HG03342 (cell line): ENCODE measurements around the gene DCST1.

ENCODE experiments used
- ATAC-seq: cut with Tn5 transposase; IDR thresholded peaks from one replicate; pipeline ENCODE4 v1.9.1; 2021; ENCODE audit warnings: mild to moderate bottlenecking, moderate library complexity; ENCODE audit not compliant: unreplicated experiment

DCST1 gene

DNA sequence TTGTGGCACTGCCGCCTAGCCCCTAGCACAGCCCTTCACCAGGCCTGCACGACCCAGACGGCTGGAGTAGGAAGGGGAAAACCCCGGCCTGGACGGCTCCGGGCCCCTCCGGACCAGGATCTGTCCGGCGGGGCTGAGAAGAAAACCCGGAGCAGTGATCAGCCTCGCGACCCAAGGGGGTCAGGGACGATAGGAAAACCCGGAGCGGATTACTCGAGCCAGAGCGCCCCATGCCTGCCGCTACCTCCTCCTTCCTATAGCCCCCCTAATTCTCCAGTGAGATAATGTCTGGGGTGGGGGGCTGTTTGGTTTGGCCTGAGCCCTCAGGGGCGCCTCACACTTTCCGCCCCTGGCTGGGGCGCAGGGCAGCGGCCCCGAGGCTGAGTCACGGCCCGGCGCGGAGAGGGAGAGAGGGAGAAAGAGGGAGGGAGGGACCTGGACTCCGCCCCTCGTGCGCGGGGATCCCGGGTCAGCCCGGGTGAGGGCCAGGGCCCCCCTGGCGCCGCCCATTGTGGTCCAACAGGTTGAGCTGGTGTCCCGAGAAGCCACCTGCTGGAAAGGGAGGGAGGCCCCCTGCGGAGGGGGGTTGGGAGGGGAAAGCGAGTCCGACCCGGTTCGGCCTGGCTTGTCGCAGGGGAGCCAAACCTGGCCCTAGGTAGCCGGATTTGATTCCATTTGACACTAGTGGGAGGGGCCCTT is 32.7 kb upstream of the DCST1 start:
- peak; percentile 37 for ATAC-seq

DNA sequence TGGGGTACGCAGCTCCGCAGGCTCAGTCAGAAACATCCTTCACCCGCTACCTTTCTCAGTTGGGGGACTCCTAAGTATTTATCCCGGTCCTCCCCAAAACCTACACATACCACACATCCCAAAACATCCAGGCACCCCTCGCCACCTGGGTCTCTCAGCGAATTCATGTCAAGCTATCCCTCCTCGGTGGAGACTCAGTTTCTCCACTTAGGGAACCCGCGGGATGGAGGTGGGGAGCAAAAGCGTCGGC is 32.3 kb upstream of the DCST1 start:
- peak; percentile 19 for ATAC-seq

DNA sequence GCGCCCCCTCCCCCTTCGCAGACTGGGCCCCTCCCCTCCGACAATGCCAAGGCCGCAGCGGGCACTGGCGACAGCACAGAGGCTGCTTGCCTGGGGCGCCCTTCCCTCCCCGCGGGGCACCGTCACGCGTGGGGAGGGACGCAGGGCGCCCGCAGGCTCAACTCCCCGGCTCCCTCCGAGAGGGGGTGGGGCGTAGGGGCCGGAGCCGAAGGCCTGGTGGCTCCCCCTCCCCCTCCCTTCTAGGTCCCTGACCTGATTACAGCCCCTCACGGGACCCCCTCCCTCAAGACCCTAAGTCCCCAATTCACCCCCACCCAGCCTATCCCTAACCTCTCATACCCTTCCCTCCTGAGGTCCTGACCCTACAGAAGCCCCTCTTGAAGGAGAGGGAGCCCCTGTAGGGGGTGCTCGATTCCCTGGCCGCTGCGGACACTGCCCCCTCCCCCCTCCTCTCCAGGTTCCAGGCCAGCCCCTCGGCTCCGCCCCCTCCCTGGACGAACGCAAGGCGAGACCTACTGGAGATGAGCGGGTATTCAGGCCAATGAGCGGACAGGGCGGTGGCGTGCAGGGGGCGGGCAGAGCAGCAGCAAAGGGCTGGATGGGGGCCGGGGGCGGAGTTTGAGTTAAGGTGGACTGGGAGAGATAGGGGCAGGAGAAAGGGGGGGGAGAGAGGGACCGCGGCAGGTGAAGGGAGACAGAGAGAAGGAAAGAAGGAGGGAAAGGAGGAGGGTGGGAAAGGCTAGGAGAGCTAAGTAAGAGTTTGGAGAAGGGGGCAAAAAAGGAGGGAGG is 31.8 kb upstream of the DCST1 start:
- peak; percentile 52 for ATAC-seq

DNA sequence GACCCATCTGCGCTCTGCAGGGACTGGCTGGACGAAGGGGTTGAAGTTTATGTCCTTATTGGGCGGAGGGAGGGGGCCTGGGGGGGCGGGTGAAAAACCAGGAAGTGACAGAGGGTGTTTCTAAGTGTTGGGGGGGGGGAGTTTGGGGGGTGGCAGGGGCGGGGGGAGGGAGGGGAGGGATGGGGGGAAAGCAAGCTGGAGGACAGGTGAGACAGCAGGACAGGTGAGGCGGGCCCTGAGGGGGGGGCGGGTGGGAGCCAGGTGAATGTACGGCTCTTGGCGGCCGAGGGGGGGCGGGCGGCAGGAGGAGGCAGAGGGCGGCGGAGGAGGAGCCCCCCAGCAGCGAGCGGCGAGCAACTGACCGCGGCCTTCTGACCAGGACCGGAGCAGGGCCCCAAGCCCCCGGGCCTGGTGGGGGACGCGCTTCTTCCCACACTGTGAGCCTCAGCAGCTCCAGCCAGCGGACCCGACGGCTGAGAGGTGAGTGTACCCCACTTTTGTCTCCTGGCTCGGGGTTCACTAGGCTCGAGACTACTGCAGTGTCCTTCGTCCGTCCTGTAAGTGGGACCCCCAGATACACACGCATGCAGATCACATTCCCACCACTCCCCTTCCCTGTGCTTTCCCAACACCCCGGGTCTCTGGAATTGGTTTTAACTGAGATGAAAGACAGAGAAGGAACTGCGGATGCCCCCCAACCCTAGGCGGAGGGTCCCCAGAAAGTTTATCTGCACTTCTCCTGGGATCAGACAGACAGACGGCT is 31.0 kb upstream of the DCST1 start, which contains the start of gene ZBTB7B:
TSS of gene ZBTB7B (plus strand) at position 339 of the 763 bp plus-strand sequence. CDS start 11,859 bp downstream, outside the sequence.
- ATAC-seq = no peak

DNA sequence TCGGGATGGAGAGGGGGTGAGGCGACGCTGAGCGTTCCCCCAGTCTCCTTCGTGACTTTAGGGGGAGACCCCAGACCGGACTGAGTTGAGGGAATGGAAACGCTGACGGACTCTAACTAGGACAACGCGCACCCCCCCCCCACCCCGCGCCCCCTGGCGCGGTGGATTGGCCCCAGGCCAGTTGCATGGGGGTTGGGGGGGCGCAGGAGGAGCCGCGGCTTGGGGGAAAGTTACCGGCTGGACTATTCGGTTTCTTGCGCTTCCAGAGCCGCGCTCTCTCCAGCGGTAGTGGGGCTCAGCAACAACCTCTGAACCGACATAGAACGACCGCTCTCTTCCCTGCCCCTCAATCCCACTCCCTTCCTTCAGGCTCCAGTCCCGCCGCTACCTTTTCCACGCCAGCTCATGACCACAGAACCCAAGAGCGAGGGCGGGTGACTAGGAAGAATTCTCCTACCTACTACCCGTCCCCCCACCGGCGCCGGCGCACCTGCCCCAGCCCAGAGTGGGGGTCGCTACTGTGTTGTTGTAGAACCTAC is 30.3 kb upstream of the DCST1 start:
- no peak for ATAC-seq

DNA sequence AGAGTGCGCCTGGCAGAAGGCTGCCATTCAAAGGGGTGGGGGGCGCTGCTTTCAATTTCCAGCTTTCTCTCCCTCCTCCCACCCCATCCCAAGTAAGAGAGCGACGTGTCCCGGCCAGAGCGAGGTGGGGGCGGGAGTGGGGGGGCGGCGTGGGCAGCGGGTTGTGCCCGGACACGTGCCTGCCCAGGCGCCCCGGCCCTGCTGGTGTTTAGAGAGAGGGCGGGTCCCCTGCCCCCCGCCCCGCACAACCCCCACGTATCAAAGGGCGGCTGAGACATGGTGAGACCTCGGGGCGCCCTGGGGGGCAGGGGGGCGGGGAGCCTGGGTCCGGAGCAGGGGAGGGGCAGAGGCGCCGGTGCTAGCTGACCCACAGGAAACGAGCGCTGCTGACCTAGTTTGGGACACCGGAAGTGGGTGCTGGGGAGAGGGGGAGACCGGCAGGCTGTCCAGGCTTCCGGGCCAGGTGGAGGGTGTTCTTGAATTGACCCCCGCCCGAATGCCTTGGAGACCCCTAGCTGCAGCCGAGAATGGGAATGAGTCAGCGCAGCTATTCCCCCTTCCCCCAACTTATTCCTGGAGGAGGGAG is 29.8 kb upstream of the DCST1 start:
- ATAC-seq = no peak

DNA sequence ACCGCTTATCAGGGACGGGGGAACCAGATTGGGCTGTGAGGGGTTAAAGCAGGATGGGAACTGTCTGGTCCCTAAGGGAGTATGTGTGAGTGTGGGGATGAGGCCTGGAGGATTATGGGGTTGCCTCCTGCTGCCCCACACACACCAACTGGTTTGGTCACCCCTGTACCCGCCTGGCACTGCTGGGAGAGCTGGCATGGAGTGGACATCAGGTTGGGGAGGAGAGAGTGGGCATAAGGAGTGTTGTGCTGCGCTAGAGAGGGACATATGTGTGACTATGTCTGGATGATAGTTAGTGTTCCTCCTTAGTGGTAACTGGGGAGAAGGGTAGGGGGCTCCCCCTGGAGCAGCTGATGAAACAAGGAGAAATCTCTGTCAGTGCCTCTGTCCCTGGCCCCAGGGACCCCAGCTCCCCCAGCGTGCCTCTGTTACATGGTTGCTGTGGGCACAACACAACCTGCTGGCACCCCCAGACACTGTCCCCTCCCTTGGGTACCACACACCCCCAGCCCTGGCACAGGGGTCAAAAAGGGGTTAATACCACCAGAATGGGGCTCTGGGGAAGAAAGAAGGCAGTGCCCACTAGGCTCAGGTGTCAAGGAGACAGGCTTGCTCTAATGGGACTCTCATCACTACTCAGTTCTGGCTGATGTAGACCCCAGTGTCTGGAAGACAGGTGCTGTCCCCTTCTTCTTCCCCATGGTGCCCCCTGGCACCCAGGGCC is 29.1 kb upstream of the DCST1 start:
- no peak for ATAC-seq

DNA sequence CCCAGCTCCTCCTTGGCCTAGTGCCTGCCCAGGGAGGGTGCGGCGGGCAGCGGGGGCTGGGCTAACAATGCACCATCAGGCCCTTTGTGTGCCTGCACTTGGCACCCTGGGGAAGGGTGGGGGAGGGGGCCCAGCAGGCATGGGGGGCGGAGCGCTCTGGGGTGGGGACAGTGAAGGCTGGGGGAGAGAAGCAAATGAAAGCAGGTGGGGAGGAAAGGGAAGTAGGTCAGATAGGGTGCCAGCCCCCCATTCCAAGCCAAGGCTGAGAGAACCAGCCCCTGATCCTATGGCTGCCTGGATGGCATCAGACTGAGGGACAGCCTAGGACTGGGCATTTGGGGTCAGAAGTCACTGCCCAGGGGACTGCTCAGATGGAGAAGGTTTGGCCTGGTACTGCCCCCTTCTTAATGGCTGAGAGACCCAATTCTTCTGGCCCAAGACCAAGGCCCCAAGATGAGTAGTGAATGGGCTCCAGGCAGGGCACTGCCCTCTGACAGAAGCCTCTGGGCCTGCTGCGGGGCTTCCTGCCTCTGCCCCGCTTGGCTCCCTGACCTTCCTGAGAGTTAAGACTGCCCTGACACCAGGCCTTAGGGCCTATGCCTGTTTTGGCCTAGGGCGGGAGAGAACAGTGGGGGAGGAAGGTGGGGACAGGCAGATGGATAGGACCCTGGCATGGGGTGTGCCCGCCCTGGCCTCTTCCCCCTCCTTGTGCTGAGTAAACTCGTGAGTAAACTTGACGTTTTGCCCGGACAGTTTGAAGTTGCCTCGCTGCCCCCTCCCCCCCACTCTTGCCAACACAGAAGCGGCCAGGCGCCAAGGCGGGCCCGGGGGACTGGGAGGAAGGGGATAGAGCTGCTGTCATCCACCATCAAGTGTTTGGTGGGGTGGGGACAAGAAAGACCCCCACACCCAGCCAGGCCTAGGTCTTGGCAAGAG is 28.3 kb upstream of the DCST1 start:
- no peak for ATAC-seq

DNA sequence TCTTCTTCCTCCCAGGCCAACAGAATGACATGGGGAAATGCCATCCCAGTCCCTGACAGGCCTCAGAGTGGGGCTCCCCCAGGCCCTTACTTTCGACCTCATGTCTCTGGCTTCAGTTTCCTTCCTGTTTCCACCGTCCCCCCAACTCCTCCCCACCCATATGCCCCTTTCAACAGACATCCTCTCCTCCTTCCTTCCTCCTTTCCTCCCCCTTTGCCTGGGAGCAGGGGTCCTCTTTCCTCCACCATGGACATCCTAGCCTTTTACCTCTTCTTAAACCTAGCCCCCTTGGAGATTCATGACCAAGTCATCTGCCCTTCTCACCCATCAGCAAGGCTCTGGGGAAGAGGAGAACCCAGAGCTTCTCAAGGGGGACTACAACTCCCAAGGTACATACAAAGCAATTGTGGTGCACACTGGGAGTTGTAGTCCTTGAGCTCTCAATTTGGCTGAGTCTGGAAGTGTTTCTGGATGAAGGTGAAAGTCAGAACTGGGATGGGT is 27.0 kb upstream of the DCST1 start:
- ATAC-seq = no peak

DNA sequence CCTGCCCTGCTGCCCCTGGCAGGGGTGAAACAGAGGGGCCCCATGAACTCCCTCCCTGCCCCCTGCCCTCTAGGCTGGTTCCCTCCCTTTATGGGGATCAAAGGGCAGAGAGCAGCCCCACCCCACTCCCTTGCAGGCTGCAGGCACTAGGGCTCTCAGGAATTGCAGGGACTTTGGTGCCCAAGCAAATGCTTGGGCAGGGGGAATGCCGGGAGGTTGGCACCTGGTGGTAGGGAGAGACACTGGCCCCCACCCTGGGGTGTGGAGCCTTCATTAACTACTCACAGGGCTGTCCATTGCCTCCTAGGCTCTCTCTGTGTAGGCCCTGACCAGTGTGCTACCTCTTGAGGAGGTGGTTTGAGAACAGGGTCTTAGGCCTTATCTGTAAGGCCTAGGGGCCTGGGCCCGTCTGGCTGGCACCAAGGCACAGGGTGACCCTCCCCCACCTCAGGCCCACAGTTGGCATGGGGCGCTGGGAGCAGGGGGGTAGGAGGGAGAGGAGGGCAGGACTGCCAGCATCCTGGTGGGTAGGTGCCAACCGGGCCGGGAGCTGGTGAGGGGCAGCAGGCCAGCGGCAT is 26.3 kb upstream of the DCST1 start:
- ATAC-seq = no peak

DNA sequence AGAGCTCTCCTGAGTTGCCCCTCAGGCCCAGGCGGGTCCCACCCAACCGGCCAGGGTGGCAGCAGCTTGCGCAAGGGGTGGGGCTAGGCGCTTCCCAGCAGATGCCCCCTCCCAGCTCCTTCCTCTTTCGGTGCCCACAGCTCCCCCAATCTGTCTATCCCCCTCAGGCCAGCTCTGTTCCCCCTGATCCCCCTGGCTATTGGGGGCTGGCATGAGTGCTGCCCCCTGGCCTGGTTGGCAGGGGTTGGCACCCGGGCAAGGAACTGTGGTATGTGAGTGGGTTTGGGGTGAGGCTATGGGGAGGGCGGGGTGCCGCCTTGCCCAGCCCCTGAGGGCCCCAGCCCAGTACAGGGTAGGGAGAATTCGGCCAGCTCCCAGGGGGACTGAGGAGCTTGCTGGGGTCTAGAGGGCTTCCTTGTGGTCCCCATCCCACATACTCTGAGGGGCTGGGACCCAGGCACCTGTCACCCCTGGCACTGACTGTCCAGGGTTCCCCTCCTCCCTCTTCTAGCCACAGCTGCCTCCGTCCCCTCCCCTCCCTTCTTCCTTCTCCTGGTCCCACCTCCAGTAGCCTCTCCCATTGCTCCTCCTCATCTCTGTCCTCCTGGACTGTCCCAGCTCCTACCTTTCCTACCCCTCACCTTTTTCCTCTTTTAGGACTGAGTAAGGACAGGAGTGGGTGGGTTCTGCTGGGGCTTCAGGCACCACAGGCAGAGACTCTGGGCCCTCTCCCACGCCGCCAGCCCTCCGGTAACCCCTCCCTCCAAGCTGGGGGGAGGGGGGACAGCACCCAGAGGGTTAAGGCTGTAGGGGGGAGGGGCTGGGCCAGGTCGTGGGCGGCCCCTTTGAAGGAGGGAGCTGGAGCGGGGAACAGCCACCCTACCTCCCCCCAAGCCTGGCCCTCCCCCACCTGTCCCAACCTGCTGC is 25.3 kb upstream of the DCST1 start:
- no peak for ATAC-seq

DNA sequence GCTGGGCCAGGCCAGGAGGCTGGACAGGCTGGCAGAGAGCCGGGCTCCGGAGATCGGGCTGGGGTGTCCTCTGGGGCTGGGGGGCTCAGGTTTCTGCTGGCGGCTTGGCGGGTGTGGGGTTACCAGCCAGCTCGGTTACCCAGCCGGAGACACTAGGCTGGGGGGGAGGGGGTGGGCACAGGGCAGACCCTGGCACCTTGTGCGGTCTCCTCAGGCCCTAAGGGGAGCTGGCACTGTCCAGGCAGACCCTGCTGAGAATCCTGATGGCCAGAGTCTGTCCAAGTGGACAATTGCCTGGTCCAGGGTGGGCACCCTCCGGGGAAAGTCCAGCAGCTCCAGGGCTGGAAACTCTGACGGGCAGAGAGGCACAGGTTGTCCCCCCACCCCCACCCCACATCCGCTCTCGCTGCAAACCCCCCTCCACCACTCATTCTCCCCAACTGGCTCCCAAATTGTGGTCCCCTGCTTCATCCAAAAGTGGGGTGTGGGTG is 24.4 kb upstream of the DCST1 start:
- ATAC-seq = no peak

DNA sequence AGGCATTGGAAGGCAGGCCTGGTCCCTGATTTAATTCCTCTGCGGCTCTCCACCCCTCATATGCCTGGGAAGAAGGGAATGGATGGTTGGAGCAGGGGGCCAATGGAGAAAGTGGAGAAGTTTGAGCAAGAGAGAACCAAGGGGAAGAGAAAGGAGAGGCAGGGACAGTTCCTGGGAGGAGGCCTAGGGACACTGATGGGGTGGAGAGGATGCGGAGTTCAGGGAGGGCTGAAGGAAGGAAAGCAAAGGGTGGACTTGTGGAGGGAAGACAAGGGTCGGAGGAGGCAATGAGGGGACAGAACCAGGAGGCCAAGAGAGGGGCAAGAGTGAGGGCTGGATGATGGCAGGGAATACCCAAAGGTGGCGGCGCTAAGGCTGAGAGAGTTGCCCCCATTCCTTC is 23.9 kb upstream of the DCST1 start:
- ATAC-seq = no peak

DNA sequence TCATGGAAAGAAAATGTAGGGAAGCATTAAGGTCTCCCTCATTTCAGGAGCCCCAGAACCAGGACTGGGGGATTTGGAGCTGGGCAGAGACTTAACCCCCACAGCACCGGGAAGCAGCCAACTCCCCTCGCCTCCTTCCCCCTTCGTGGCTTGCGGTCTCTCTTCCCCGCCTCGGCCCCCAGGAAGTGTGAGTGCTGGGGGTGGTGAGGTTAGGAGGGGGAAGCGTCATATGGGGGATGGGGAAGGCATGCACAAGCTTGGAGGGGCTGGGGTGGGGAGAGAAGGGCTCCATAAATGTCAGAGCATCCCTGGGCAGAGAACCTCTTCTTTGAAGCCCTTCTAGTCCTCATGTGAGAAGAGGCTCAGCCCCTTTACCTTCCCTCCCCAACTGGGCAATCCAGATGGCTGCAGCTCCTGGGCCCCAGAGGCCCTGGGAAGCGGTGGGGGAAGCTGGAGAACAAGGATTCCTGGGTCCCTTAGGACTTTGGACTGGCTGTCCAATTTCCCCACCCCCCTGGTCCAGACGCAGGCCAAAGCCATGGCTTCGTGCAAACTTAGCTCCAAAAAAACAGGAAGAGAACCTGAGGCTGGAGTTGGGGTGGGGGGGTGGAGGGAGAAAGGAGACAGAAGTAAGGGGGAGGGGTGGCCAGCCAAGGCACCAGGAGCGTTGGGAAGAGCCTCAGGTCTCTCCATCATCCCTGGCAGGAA is 23.3 kb upstream of the DCST1 start:
- no peak for ATAC-seq

DNA sequence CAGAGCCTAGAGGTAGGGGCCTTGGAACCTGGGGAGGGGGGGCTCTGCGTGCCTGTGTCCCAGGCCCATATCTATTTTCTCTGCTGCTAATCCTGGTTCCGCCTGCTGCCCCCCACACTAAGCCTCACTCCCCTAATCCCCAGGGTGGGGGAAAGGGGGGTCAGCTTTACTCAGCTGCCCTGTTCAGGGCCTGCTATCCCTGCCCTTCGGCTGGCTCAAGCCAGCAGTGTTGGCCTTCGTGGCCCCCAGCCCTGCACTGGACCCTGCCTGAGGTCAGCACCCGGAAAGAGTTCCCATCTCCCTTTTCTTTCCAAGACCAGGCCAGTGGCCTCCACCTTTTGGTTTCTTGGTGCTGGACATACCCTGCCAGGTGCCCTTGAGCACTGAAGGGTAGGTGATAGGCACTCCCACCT is 22.6 kb upstream of the DCST1 start:
- ATAC-seq = no peak

DNA sequence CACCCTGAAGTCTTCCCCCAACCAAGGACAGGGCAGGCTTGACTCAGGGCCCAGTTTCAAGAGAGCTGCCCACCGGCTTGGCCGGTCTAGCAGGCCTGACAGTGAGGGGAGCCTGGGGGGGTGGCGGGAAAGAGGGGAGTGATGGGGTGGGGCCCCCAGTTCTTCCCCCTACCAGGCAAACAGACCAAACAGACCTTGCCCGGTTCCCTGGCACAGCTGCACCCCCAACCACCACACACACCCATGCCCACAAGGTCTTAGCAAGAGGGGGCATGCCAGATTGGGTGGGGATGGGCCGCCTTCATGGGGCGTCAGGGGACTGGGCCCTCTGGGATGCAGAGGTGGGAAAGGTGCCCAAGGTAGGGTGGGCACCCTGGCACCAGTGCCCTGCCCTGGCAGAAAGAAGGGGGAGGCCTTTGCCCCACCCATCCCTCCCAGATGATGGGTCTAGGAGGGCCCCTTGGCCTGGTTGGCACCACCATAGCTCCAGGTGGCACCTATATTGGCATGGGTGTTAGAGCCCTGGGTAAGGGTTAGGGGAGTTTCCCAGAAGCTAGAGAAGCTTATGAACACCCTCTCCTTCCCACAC is 22.1 kb upstream of the DCST1 start:
- no peak for ATAC-seq
